Measurements from ENCODE around the gene ANO4.
"Not testable (repeated sequence)": the region's sequence is repeated elsewhere in the genome, so short reads cannot be mapped to it uniquely, and the experiment has no call there.

Gene ANO4

GRCh38 chr12:100877776-100878175 is 83.2 kb downstream of the ANO4 start:
- DNase-seq (ENCODE audit: low spot score in 2 of 2): no peak
- Mint-ChIP-seq H3K36me3 (no peaks in the 10 kb centered on the region), H3K9me3 (peaks cover 16% of the 10 kb centered on the region), H3K4me3 (no peak overlapping the region), H3K4me1 (no peaks in the 10 kb centered on the region), H3K27ac (no peak overlapping the region)
- no peak for ATAC-seq

- Mint-ChIP-seq H3K4me3 (no peak overlapping the region), H3K4me1 (no peaks in the 10 kb centered on the region), H3K9me3 (peaks cover 5% of the 10 kb centered on the region), H3K36me3 (no peaks in the 10 kb centered on the region), H3K27ac (no peak overlapping the region)
- DNase-seq (ENCODE audit: low spot score in 2 of 2) (no peak), ATAC-seq (no peak)
These were observed 100.6 kb downstream of the ANO4 start for GRCh38 chr12:100895192-100895591.

GRCh38 chr12:100896192-100896591 is 101.6 kb downstream of the ANO4 start:
- Mint-ChIP-seq H3K4me1 (no peaks in the 10 kb centered on the region), H3K9me3 (peaks cover 5% of the 10 kb centered on the region), H3K27ac (no peak overlapping the region), H3K36me3 (no peaks in the 10 kb centered on the region), H3K4me3 (no peak overlapping the region)
- ATAC-seq (no peak), DNase-seq (ENCODE audit: low spot score in 2 of 2) (no peak)

- Mint-ChIP-seq H3K4me3 (no peak overlapping the region), H3K27ac (no peak overlapping the region)
These were observed 102.7 kb downstream of the ANO4 start for GRCh38 chr12:100897240-100897639.

GRCh38 chr12:100899301-100899700 is 104.7 kb downstream of the ANO4 start:
- Mint-ChIP-seq H3K4me1 (no peaks in the 10 kb centered on the region), H3K27ac (no peak overlapping the region), H3K36me3 (no peaks in the 10 kb centered on the region), H3K4me3 (no peak overlapping the region), H3K9me3 (peaks cover 14% of the 10 kb centered on the region)
- no peak for DNase-seq (ENCODE audit: low spot score in 2 of 2)
- no peak for ATAC-seq

More at GRCh38 chr12:100897240-100897639, 102.7 kb downstream of the ANO4 start:
- no peaks in the 10 kb centered on the region for H3K4me1 Mint-ChIP-seq
- peaks cover 5% of the 10 kb centered on the region for H3K9me3 Mint-ChIP-seq
- no peaks in the 10 kb centered on the region for H3K36me3 Mint-ChIP-seq
- DNase-seq (ENCODE audit: low spot score in 2 of 2) (no peak), ATAC-seq (no peak)

- Mint-ChIP-seq H3K9me3 (peaks cover 13% of the 10 kb centered on the region), H3K4me3 (no peak overlapping the region), H3K27ac (no peak overlapping the region), H3K36me3 (no peaks in the 10 kb centered on the region), H3K4me1 (no peaks in the 10 kb centered on the region)
- ATAC-seq: no peak
- no peak for DNase-seq (ENCODE audit: low spot score in 2 of 2)
These were observed 106.2 kb downstream of the ANO4 start for GRCh38 chr12:100900808-100901207.

GRCh38 chr12:100901266-100901665 is 106.7 kb downstream of the ANO4 start:
- H3K36me3 Mint-ChIP-seq: no peaks in the 10 kb centered on the region
- DNase-seq (ENCODE audit: low spot score in 2 of 2) (no peak), ATAC-seq (no peak)
- H3K4me1 Mint-ChIP-seq: no peaks in the 10 kb centered on the region
- H3K4me3 Mint-ChIP-seq: no peak overlapping the region
- no peak overlapping the region for H3K27ac Mint-ChIP-seq
- peaks cover 10% of the 10 kb centered on the region for H3K9me3 Mint-ChIP-seq

GRCh38 chr12:100904270-100904669 is 109.7 kb downstream of the ANO4 start:
- H3K9me3 Mint-ChIP-seq: peaks cover 10% of the 10 kb centered on the region
- H3K36me3 Mint-ChIP-seq: no peaks in the 10 kb centered on the region
- no peak for ATAC-seq
- H3K27ac Mint-ChIP-seq: no peak overlapping the region
- H3K4me1 Mint-ChIP-seq: no peaks in the 10 kb centered on the region
- no peak overlapping the region for H3K4me3 Mint-ChIP-seq
- no peak for DNase-seq (ENCODE audit: low spot score in 2 of 2)

- DNase-seq (ENCODE audit: low spot score in 2 of 2) (no peak), ATAC-seq (no peak)
- Mint-ChIP-seq H3K27ac (no peak overlapping the region), H3K4me1 (no peaks in the 10 kb centered on the region), H3K9me3 (no peaks in the 10 kb centered on the region), H3K36me3 (no peaks in the 10 kb centered on the region), H3K4me3 (no peak overlapping the region)
These were observed 113.9 kb downstream of the ANO4 start for GRCh38 chr12:100908501-100908900.

- no peak overlapping the region for H3K4me3 Mint-ChIP-seq
- no peaks in the 10 kb centered on the region for H3K36me3 Mint-ChIP-seq
- H3K27ac Mint-ChIP-seq: no peak overlapping the region
- H3K4me1 Mint-ChIP-seq: no peaks in the 10 kb centered on the region
- DNase-seq (ENCODE audit: low spot score in 2 of 2) (no peak), ATAC-seq (no peak)
- H3K9me3 Mint-ChIP-seq: no peaks in the 10 kb centered on the region
These were observed 119.5 kb downstream of the ANO4 start for GRCh38 chr12:100913872-100914592.

- Mint-ChIP-seq H3K9me3 (no peaks in the 10 kb centered on the region), H3K36me3 (no peaks in the 10 kb centered on the region), H3K4me3 (no peak overlapping the region), H3K4me1 (no peaks in the 10 kb centered on the region), H3K27ac (no peak overlapping the region)
- ATAC-seq: no peak
- no peak for DNase-seq (ENCODE audit: low spot score in 2 of 2)
These were observed 124.5 kb downstream of the ANO4 start for GRCh38 chr12:100919116-100919515.

- Mint-ChIP-seq H3K36me3 (no peaks in the 10 kb centered on the region), H3K4me1 (no peaks in the 10 kb centered on the region), H3K9me3 (no peaks in the 10 kb centered on the region), H3K27ac (no peak overlapping the region), H3K4me3 (no peak overlapping the region)
- DNase-seq (ENCODE audit: low spot score in 2 of 2): no peak
- ATAC-seq: no peak
These were observed 125.9 kb downstream of the ANO4 start for GRCh38 chr12:100920493-100920892.

GRCh38 chr12:100926669-100927248 is 132.2 kb downstream of the ANO4 start:
- Mint-ChIP-seq H3K4me3 (no peak overlapping the region), H3K4me1 (no peaks in the 10 kb centered on the region), H3K36me3 (no peaks in the 10 kb centered on the region), H3K9me3 (peaks cover 3% of the 10 kb centered on the region), H3K27ac (no peak overlapping the region)
- ATAC-seq (no peak), DNase-seq (ENCODE audit: low spot score in 2 of 2) (no peak)

- Mint-ChIP-seq H3K9me3 (peaks cover 3% of the 10 kb centered on the region), H3K27ac (no peak overlapping the region), H3K4me1 (no peaks in the 10 kb centered on the region), H3K36me3 (no peaks in the 10 kb centered on the region), H3K4me3 (no peak overlapping the region)
- DNase-seq (ENCODE audit: low spot score in 2 of 2) (no peak), ATAC-seq (no peak)
These were observed 133.2 kb downstream of the ANO4 start for GRCh38 chr12:100927826-100928225.

- no peaks in the 10 kb centered on the region for H3K4me1 Mint-ChIP-seq
- H3K4me3 Mint-ChIP-seq: no peak overlapping the region
- no peak overlapping the region for H3K27ac Mint-ChIP-seq
- peaks cover 3% of the 10 kb centered on the region for H3K9me3 Mint-ChIP-seq
- H3K36me3 Mint-ChIP-seq: no peaks in the 10 kb centered on the region
- no peak for DNase-seq (ENCODE audit: low spot score in 2 of 2)
- ATAC-seq: no peak
These were observed 138.0 kb downstream of the ANO4 start for GRCh38 chr12:100932571-100932970.

- not testable (repeated sequence) for H3K36me3 Mint-ChIP-seq; H3K4me3 Mint-ChIP-seq; H3K27ac Mint-ChIP-seq; H3K9me3 Mint-ChIP-seq; DNase-seq (ENCODE audit: low spot score in 2 of 2); ATAC-seq; H3K4me1 Mint-ChIP-seq
These were observed 139.0 kb downstream of the ANO4 start for GRCh38 chr12:100933531-100933930.
